Hindlimb muscle (tissue), 1 donor: Measurements from ENCODE around the gene ZNF212. TPM values are rescaled to one million over a fixed set of nuclear protein-coding genes. Genes with fewer than 3 reads are reported as not detected.

Source experiments
- DNase-seq: peaks from one replicate; pipeline ENCODE4 v3.0.0-alpha.2; 2013
- polyA plus RNA-seq: library from polyadenylated mRNA; unstranded; fragments of 120-200 nt; gene quantifications from one replicate; pipeline ENCODE4 v1.2.1, GENCODE V29; 2013; ENCODE audit not compliant: insufficient read length

Gene ZNF212
- 9.9 TPM for polyA plus RNA-seq

DNA sequence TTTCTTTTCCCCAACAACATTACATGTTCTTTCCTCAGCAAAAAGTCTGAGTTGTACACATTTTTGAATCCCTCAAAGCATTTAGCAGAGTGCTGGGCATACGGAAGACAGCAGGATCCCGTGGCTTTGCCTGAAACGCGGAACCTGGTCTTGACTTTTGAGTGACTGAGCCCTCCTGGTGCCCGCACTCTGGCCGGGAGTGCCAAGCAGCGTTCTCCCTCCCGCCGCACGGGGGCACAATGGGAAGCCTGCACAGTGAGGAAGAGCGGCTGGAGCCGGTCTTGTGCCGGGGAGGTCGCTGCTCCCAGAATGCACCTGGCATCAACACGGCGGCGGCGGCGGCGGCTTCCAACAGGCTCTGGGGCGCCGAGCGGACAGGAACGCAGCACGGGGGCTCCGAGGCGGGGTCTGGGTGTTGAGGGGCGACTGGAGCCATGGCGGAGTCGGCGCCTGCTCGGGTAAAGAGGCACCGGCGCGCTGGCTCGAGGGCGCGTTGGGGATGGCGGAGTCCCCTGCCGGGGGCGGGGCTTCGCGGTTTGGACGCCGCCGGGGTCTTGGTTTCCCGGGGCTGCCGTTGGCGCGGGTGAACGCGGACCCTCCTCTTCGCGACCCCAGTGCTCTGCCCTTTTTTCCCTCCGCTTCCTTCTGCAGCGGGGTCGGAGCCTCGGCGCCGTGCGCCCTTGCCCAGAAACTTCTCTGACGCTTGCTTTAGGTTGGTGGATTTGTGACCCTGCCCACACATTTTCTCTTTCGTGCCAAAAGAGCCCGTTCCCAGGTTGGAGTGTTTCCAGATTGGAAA, at the start of gene ZNF212:
Gene ZNF212 (plus strand): TSS at position 307 of the 799 bp plus-strand sequence. CDS start 128 bp downstream, at position 435.
- DNase-seq, result peak; percentile 88

DNA sequence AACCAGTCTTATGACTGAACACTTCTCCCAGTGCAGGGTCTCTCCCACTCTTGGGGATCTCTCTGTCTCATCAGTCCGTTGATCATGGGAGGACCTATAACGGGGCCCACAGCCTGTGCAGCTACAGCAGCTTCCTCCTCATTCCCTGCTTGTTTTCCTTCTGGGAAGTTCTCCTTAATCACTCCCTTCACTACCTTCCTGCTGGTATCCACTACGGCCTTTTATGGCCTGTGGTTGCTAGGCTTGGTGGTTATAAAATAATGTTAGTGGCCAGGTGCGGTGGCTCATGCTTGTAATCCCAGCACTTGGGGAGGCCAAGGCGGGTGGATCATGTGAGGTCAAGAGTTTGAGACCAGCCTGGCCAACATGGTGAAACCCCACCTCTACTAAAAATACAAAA, 47.6 kb upstream of the ZNF212 start:
- DNase-seq, result no peak

DNA sequence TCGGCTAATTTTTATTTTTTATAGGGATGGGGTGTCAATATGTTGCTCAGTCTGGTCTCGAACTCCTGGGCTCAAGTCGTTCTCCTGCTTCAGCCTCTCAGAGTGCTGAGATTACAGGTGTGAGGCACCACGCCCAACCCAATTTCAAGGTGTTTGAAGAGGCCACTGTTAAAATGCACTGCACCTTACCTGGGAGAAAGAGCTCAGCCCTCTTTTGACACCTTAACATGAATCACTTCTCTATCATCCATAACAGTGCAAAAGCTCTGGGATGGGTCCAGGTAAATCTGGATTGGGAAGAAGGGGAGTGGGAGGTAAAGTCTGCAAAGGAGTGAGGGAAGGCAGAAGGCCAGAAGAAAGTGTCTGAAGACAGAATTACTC, 44.7 kb upstream of the ZNF212 start:
- no peak for DNase-seq

DNA sequence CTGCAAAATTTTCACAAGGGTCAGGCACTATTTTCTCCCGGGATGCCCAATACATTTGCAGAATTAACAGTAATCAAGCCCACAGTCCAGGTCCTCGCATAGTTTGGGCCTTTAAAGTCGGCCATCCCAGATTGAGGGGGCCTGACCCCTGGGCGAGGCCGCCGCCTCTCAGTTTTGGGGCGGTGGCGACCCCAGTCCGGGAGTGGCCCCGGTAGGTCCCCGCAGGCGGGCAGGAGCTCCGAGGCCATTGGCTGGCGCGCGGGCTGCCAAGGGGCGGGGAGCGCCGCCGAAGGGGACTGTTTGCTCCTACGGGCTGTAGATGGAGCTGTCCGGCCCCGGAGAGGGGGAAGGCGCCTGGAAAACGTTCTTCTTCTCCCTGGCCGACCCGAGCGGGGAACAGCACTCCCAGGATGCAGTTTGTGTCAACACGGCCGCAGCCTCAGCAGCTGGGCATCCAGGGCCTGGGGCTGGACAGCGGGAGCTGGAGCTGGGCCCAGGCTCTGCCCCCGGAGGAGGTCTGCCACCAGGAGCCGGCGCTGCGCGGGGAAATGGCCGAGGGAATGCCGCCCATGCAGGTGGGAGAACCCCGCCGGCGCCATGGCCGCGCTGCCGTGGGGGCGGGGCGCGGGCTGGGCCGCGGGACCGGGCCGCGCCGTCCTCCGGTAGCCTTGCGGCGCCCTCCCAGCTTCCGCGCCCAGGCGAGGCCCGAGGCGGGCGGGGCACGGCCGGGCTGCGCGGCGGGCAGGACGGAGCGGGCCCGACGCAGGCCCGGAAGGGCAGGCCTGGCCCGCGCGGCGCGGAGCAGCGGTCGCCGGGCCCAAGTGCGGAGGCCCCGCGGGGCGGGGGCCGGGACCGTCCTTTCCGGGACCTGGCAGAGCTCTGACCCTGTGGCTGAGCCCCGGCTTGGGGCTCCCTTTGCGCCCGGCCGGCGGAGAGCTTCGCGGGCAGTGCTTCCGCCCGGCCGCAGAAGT, 44.0 kb upstream of the ZNF212 start, which contains the start of gene ZNF282:
Gene ZNF282 (plus strand): TSS at position 367 of the 971 bp plus-strand sequence. CDS start 44 bp downstream, at position 411.
- peak; percentile 88 for DNase-seq

DNA sequence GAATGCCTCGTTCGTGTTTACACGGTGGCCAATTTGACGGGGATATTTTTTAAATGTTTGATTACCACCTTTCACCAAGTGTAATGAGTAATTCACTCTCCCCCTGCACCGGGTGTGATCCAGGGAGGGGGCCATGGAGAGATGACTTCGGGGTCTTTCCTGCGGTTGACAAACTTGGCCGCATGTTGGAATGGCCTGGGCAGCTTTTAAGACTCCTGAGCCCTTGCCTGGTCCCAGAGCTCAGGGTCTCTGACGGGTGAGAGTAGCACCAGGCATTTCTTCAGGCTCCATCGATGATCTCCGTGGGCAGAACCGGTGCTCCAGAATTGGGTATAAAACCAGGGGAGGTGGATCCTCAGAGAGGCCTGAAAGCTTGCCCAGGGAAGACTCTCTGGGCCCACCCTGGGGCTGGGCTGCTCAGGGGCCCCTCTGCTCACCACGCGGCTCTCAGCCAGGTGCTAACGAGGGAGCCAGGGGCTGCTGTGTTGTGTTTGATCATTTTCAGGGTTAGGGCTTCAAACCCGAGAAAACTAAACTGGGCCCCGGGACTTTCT, 43.2 kb upstream of the ZNF212 start:
- no peak for DNase-seq

DNA sequence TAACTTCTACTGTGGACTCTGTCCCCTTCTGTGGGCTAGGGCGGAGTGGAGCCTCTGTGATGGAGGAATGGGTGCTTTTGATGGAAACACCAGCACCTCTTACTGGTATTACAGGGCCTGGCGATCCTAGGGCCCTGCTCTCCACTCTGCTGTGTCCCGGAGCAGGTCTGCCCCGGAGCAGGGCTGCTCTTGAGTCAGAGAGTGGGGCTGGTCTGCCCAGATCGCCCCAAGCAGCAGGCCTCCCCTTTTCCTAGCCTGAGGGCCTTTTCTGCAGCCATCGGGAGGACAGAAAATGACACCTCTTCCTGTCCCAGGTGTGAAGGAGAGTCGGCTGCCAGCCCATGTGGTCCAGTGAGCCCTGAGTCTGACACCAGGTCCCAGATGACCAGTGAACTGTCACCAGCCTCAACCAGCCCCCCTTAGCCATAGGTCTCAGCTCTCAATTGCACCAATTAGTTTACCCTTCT, 42.7 kb upstream of the ZNF212 start:
- DNase-seq, result no peak

DNA sequence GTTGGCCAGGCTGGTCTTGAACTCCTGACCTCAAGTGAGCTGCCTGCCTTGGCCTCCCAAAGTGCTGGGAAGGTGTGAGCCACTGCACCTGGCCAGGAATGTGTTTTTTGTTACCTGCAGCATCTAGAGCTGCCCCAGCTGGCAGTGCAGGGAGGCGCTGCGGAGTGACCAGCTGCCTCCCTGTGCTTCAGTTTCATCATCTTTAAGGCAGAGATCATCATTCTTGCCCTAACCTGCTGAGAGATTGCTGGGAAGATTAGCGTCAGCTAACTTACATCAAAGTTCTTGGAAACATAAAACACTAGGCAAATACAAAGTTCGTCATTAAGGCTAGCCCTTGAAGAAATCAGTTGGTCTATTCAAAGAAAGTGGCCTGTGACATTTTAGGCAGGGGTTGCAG, 41.8 kb upstream of the ZNF212 start:
- DNase-seq, result no peak

DNA sequence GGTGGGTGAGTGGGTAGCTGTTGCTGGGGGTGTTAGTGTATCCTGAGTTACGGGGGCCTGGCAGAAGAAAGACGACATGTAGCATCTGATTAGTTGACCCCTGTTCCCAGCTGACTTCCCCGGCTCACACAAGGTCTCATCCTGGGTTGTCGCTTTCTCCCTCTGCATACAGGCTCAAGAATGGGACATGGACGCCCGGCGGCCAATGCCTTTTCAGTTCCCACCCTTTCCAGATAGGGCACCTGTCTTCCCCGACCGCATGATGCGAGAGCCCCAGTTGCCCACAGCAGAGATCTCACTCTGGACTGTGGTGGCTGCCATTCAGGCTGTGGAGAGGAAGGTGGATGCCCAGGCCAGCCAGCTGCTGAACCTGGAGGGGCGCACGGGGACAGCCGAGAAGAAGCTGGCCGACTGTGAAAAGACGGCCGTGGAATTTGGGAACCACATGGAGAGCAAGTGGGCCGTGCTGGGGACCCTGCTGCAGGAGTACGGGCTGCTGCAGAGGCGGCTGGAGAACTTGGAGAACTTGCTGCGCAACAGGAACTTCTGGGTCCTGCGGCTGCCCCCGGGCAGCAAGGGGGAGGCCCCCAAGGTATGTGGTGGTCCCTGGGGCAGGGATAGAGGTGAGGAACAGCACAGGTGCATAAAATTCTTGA, 41.2 kb upstream of the ZNF212 start:
- DNase-seq, result no peak

DNA sequence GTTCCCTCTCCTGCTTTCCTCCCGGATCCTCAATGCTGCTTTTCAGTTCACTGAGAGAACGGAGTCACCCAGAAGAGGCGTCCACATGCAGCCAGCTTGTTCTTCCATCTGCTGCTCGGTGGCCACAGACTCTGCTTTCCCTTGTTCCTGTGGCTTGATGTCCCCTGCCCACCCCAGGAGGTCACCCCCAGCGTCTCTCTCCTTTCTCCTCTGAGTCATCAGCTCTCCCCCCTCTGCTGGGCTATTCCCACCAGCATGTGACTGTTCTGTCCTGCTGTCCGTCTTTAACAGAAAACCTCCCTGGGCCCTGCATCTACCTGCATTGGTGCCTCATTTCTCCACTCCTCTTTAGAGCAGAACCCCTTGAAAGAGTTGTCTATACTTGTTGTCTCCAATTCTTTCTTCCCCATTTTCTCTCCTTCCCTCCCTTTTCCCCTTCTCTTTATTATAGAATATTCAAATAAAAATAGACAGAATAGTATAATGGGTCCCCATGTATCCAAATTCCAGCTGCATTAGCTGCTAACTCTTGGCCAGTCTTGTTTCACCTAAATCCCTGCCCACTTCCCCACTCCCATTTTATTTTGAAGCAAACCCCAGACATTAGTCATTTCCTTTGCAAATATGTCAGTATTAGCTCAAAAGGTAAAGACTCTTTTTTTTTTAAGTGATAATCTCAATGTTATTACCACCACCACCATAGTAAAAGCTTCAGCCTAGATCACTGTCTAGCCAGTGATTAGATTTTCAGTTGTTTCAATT, 40.0 kb upstream of the ZNF212 start:
- DNase-seq, result no peak

DNA sequence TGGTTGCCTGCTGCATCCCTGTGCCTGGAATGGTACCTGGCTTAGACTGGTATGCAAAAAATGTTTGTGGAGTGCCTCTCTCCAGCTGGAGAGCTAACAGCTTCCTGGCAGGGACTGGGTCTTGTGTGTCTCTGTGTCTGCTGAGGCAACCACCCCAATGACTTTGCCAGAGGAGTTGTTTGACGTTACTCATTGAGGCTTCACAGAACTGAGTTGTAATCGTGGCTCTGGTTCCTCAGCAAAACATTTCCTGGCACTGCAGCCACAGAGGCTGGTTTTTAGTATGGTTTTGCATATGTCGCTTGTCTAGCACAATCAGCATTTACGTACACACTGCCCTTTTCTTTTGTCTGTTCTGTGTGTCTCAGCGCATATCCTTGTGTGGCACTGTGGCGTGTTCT, 36.6 kb upstream of the ZNF212 start:
- DNase-seq, result no peak

DNA sequence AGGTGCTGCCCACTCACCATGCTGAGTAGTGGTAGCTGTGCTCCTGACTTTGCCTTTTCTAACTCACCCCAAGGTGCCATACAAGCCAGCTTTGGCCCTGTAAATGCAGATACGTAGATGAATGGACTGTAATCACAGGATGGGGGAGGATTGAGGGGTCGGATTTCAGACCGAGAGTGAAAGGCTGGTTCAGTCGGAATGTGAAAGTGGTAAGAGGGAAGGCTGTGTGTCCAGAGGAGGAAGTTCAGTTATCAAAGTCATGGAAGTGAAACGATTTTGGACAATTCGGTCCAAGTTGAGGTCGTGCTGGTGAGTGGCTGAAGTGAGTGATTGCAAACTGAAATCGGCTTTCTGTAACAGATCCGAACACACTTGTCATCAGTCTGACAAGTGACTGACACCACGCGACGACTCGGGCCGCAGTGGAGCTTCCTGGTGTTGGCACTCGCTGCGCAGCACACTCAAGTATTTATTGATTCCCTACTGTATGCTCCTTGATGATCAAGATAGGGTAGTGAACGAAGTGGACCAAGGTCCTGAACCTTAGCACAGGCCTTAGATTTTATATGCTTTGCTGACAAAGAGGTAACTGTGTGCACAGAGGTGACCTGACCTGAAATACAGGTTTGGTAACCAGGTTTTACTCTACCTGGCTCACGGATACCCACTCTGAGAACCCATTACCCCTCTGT, 33.6 kb upstream of the ZNF212 start:
- no peak for DNase-seq

DNA sequence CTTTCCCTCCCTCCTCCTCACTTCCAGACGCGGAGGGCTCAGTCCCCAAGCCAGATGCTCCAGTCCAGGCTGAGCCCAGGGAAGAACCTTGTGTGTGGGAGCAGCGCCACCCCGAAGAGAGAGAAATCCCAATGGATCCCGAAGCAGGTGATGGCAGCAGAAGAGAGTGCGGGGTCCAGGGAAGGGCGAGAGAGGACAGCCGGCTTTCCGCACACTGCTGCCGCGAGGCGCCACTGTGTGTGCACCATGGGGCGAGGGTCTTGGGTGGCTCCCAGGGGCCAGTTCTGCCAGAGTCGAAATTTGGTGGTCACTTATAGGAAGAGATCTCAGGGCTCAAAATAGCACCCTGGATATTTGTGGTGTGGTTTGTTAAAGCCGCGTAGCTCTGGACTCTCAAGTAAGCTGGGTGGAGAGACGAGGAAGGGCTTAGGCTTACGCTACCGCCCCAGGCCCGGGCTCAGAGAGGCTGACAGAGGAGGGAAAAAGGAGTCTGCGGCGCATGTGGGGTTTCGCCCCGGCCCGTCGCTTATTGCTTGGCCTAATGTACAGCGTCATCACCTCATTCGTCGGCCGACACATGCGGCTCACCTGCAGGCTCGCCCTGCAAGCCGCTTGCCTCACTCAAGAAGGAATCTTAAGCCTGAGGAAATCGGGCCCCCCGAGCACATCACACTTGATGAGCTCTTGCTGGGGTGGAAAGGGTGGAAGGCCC, 32.0 kb upstream of the ZNF212 start:
- no peak for DNase-seq

DNA sequence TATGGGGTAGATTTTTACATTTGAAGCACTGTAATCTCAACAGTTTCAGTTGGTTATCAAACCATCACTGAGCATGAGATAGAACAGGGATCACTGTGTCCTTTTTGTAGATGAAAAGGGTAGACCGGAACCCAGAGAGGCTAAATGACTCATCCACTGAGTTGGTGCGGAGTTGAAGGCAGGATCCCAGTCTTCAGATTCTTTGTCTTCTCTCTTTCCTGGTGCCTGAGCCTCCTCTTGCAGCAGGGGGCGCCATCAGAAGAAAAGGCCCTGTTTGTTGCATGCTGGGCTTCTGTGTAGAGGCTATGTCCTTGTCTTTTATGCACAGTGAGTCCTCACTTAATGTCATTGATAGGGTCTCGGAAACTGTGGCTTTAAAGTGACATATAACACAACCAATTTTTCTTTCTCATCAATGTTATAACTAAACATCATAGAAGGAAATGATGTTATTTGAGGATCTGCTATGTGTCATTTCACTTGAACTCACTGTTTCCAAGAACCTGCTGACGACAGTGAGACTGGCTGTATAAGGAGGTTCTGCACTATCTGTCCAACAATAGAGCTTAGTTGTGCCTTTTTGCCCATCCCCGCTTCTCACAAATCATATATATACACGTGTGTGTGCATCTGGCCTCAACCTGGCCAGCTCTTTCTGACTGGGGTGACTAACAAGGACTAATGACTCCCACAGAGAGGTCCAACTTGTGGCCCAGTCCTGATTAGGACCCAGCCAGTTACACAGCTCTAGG, 29.8 kb upstream of the ZNF212 start:
- DNase-seq, result no peak

DNA sequence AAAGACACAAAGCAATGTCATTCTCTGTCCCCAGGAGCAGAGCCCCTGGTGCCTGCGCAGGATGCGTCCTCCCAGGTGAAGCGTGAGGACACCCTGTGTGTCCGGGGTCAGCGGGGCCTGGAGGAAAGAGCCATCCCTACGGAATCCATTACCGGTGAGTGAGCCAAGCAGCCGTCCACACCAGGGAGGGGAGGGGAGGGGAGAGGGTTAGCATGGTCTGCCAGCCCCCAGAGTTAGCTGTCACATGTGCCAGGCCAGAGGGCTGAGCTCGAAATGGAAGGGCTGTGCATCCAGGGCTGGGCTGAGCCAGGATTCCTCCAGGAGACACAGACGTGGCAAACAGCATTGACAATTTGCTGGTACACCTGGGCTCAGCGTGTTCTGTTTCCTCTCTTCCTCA, 28.9 kb upstream of the ZNF212 start:
- DNase-seq, result no peak

DNA sequence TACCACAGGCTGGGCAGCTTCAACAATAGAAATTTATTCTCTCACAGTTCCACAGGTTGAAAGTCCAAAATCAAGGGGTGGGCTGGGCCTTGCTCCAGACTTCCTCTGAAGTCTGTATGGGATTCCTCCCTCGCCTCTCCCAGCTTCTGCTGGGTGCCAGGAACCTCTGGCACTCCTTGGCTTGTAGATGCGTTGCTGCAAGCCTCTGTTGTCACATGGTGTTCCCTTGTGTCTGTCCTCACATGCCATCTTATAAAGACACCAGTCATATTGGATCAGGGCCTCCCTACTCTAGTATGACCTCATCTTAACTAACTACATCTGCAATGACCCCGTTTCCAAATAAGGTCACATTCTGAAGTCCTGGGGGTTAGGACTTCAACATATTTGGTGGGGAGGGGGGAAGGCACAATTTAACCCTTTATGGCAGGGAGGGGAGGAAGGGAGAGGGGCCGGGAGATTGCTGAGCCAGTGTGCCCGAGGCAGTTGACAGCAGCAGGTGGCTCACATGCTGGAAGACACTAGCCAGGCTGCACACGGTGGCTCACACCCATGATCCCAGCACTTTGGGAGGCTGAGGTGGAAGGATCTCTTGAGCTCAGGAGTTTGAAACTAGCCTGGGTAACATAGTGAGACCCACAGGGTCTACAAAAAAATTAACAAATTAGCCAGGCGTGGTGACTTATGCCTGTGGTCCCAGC, 25.3 kb upstream of the ZNF212 start:
- no peak for DNase-seq

DNA sequence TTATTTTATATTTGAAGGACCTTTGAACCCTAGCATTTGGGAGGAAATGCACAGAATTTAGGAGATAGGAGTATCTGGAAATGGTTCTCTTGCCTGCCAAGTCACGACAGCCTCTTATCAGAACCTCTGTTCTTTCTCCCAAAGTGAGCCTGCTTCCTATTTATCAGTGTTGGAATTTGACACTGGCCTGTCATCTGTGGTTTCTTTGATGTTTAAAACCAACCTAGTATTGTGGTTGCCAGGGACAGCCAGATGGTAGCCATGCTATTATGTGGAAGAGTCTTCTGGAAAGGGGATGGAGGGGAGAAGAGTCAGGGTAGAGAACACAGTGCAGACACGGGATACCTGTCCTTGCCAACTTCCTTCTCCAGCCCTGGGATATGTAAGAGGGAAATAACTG, 23.0 kb upstream of the ZNF212 start:
- DNase-seq, result no peak

DNA sequence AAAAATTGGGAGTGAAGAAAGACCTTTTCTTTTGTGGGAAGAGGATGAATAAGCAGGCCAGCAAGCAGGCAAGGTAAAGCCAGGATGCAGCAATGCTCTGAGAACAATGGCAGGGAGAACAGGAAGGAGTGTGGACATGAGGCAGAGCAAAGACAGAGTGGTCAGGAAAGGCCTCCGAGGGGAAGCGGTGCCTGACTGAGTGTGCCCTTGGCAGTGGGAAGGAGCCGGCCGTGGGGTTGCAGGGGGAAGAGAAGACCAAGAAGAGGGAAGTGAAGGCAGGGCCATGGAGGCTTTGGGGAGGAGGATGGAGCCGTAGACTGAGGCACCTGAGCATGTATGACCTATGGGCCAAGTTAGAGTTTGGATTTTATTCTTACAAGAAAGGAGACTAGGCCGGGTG, 21.9 kb upstream of the ZNF212 start:
- DNase-seq, result no peak

DNA sequence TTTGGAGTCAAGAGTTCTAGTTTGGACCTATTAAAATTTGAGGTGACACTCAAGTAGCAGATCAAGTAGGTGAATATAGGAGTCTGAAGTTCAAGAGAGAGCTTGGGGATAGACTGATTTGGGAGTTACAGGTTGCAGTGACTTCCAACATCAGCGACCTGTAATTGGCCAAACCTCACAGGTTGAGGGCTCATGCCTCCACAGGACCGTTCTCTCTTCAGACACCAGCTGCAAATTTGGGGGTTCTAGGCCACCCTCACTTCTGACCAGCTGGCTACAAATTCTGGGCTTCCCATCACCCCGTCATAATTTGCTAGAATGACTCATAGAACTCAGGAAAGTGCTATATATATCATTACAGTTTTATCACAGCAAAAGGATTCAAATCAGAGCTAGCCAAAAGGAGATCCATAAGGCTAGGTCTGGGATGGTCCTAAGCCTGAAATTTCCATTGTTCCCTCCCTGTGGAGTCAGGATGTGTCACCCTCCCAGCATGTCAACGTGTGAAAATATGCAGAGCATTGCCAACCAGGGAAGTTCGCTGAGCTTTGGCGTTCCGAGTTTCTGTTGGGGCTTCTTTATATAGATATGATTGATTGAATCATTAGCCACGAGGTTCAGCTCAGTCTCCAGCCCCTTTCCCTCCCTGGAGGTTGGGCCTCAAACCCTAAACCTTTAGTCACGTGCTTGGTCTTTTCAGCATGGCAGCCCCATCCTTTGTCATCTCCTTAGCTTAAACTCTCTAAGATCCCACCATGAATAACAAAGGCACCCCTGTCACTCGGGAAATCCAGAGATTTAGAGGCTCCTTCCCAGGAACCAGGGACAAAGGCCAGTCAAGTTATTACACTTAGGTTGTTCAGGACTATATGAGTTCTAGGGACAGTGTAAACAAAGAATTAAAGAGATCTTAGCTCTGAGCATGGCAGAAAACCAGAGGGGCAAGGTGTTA, 20.7 kb upstream of the ZNF212 start:
- no peak for DNase-seq
